Bronchial epithelial cell (primary cell): ENCODE data around the gene OSBPL3. TPM values are rescaled to one million over a fixed set of nuclear protein-coding genes. Genes with fewer than 3 reads are reported as not detected.

Experiments
- DNase-seq: peaks from one replicate; pipeline ENCODE4 v3.0.0-alpha.2; 2010; ENCODE audit warnings: low read depth
- FAIRE-seq: peaks from 2 replicates; lab custom pipeline; 2011; peaks lifted over from hg19 to GRCh38; lab: Jason Lieb, UNC
- H3K27me3 ChIP-seq: 2 replicates; pipeline ENCODE4 v1.5.1; 2011; ENCODE audit warnings: low read length; ENCODE audit not compliant: control insufficient read depth, insufficient read depth
- H3K36me3 ChIP-seq: 2 replicates; pipeline ENCODE4 v1.5.1; 2011; ENCODE audit warnings: low read length; ENCODE audit not compliant: control insufficient read depth, insufficient read depth
- H3K4me3 ChIP-seq: 2 replicates; pipeline ENCODE4 v1.5.1; 2011; ENCODE audit warnings: mild to moderate bottlenecking, low read depth, low read length, control low read depth
- CTCF ChIP-seq: IDR thresholded peaks from 2 replicates; pipeline ENCODE4 v1.5.1; 2011; ENCODE audit warnings: mild to moderate bottlenecking, moderate library complexity, low read length, control low read depth, inconsistent platforms; ENCODE audit not compliant: insufficient read depth, severe bottlenecking
- total RNA-seq: library from RNA; depleted of rRNA; stranded (reverse); fragments of >200 nt; gene quantifications from 2 replicates; pipeline ENCODE4 v1.2.1, GENCODE V29; 2014

The OSBPL3 gene
- total RNA-seq, 1 donor from 2014 or later, result 25.0 TPM

DNA sequence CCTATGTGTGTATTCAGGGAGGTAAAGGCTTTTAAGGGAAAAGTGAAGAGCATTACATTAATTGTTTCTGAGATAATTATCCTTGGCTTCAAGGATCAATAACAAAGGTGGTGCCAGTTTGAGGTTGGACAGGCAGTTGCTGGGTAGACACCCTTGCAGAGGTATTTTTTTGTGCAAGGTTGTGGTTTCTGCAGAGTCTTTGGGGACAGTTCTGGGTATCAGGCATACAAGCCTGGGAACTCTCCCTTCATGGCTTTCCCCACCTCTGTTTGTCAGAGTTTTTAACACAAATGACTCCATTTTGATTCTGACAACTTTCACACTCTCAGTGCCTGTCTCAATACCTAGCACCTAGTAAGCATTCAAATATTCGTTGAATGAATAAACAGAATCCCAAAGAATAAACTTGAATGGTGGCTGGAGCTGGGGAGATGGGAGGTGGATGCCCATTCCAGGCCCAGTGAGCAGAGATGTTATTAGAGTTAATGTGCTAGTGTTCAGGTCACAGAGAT, 7.4 kb upstream of the OSBPL3 start:
- no peak overlapping the region for H3K4me3 ChIP-seq
- no peak for DNase-seq
- H3K36me3 ChIP-seq, result no peaks in the 10 kb centered on the region
- TF ChIP-seq CTCF, result no peak
- FAIRE-seq, result no peak
- no peaks in the 10 kb centered on the region for H3K27me3 ChIP-seq

GRCh38 chr7:24982917-24983316, 2.9 kb upstream of the OSBPL3 start:
- H3K36me3 ChIP-seq, result no peaks in the 10 kb centered on the region
- H3K4me3 ChIP-seq, result no peak overlapping the region
- TF ChIP-seq CTCF, result peak; percentile 12
- DNase-seq (no peak), FAIRE-seq (no peak)
- no peaks in the 10 kb centered on the region for H3K27me3 ChIP-seq

DNA sequence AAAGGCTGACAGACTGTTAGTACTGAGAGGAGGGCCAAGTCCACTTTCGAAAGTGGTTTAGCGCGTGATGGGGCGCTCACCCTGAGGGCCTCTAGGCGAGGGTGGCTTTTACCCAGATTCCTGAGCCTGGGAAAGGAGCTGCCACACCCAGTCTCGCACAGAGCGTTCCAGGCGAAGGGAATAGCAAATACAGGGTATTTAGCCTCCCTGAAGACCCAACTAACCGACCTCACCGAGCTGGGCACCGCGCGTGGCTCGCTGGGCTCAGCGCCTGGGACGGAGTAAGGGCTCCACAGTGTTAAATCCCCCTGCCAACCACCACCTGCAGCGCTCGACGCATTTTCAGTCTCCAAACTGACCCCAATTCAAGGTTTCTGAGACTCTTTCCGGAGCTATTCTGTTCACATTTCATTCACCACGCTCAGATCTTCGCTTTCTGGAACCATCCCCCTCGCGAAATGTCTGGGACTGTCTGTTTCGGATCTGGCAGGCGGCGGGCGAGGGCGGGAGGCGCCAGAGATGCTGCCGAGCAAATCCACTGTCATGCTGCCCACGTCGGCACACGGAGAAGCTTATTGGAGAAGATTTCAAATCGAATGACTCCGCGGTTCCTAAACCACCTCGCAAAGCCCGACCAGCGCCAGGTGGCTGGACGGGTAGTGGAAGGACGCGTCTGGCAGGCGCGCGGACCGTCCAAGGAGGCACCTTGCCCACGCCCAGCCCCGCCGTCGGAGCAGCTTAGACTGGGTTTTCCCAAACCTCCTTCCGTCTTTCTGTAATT, 1.4 kb upstream of the OSBPL3 start:
- no peak for TF ChIP-seq CTCF
- peak overlapping the region; percentile 88 for H3K4me3 ChIP-seq
- H3K27me3 ChIP-seq, result no peaks in the 10 kb centered on the region
- FAIRE-seq (no peak), DNase-seq (peak; percentile 58)
- H3K36me3 ChIP-seq, result no peaks in the 10 kb centered on the region

- TF ChIP-seq CTCF, result peak; percentile 36
- H3K36me3 ChIP-seq, result no peaks in the 10 kb centered on the region
- no peak for FAIRE-seq
- peak; percentile 42 for DNase-seq
- peak overlapping the region; percentile 88 for H3K4me3 ChIP-seq
- H3K27me3 ChIP-seq, result no peaks in the 10 kb centered on the region
Observed at GRCh38 chr7:24980534-24981170, 674 bp upstream of the OSBPL3 start.

- no peak for FAIRE-seq
- DNase-seq, result peak; percentile 55
- H3K36me3 ChIP-seq, result no peaks in the 10 kb centered on the region
- peak overlapping the region; percentile 88 for H3K4me3 ChIP-seq
- peak; percentile 85 for TF ChIP-seq CTCF
- no peaks in the 10 kb centered on the region for H3K27me3 ChIP-seq
Observed at GRCh38 chr7:24979470-24979862, 512 bp downstream of the OSBPL3 start.
